Sigmoid colon (tissue), 4 donors: ENCODE data around the gene SLC16A13.

Source experiments
- CTCF ChIP-seq, 4 experiments: fragments of 450-650 bp in 3 of 4; fragments of 200-600 bp in 1 of 4; IDR thresholded peaks; one replicate each; pipeline ENCODE4 v1.5.1; 2016 to 2019; ENCODE audit warnings: antibody characterized with exemption in 4 of 4, mild to moderate bottlenecking in 3 of 4, moderate library complexity in 2 of 4
- POLR2AphosphoS5 ChIP-seq, 4 donors: sonication (generic); formaldehyde crosslinking; IDR thresholded peaks; one replicate each; pipeline ENCODE4 v1.6.1; 2017; ENCODE audit warnings: antibody characterized with exemption in 4 of 4

DNA sequence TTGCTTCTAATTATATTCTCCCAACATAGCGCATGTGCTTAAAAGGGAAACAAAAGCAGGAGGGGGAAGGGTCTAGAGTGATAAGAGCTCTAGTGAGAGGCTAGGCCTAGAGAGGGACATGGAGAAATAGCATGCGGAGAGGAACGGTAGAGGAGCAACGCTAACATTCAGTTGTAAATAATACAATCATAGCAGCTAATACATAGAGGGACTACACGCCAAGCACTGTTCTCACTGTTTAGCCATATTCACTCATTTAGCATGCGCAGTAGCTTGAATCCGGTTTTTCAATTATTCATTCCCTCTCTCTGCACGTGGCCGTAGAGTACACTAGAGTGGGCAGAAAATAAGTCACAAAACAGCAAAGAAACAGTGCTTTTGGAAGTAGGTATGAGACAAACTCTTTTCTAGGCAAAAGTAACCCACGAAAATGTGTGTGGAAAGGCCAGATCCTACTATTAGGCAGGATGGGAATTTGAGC is 41.7 kb upstream of the SLC16A13 start:
- no peak for TF ChIP-seq CTCF (IDR thresholded peaks at IDR 0.05)
- TF ChIP-seq POLR2AphosphoS5 (IDR thresholded peaks at IDR 0.05), result no peak
